CD4-positive, alpha-beta T cell treated with Interleukin-21 for 1 hour (primary cell): ENCODE data around the gene RBM8A.

Experiments used
- DNase-seq: peaks from one replicate; pipeline ENCODE4 v3.0.0-alpha.2; 2020

RBM8A gene

DNA sequence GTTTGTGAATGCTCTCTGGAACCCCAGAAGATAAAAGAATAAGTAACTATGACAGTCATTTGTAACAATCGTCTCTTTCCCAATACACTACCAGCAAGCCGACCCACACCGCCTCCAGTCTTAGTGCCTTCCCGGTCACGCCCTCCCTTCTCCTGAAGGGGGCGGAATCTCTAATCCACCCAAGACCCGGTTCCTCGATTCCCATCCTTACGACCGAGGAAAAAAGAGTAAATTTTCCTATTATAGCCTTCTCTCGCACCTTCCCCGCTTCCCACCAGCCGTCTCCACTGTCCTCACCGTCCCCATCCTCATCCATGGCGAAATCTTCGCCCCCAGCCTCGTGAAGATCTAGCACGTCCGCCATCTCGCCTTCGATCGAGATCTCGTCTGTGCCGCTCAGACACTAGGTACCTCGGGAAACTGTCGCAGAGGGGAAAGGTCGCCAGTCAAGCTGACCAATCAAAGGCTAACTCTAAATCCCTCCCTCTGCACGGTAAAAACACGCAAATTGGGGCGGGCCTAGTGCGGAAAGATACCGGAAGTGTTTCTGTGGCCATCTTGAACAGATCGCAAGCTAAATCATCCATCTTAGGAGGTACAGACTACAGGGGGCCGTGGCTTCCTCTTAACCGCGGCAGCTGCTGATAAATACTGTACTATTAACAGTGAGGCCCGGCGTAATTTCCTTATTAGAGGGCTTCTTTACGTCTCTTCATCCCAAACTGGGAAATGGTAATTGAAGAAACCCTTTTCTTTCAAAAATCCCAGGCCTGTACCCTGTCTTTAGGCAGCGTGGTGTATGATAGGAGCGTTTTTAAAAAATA is at the start of gene RBM8A:
Gene RBM8A (minus strand): TSS at position 422 of the 824 bp plus-strand sequence. CDS start 58 bp downstream, at position 364.
- DNase-seq = peak; percentile 98

DNA sequence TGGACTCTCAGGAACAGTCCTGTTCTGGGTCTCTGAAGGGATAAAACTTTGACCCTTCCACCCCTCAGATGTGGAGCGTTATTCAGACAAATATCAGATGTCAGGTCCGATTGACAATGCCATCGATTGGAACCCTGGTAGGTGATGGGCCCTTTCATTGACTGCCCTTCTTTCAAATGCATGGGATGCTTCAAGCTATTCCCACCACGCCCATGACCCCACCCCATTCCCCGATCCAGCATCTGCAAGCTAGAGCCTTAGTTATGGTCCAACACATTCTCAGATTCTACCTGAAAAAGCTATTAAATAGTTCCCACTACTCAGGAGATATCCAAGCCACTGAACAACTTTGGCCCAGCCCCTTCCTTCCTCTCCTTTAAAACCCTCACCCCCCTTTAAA is 49.7 kb upstream of the RBM8A start:
- no peak for DNase-seq

DNA sequence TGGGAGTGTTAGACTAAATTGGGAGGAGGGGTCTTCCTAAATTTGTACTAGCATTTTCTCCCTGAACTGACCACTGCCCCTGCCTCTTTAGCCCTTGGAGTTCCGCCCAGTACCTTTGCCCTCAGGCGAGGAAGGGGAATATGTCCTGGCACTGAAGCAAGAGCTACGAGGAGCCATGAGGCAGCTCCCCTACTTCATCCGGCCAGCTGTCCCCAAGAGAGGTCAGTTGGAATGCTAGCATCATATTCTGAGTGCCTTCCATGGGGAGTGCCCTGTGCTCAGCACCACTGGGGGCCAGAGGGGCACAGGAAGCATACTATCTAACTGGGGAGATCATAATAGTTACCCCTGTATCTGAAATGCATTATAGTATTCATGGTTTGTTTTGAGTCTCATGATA is 47.9 kb upstream of the RBM8A start:
- no peak for DNase-seq

DNA sequence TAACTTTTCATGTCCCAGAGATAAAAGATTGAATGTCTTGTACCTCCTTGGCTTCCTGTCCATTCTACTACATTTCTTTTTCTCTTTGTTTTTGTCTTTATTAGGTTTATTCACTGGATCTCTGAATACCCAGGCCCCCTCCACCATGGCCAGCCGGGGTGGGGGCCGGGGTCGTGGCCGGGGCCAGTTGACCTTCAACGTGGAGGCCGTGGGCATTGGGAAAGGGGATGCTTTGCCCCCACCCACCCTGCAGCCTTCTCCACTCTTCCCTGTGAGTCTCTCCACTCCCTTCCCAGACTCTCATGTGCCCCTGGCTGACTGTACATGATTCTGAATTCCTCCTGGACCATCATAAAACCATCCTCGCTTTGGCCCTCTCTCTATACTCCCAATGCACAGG is 47.4 kb upstream of the RBM8A start:
- DNase-seq = no peak

GRCh38 chr1:145972580-145972979 is 45.3 kb upstream of the RBM8A start:
- no peak for DNase-seq

- no peak for DNase-seq
These were observed 40.0 kb upstream of the RBM8A start for GRCh38 chr1:145967288-145967687.

GRCh38 chr1:145965119-145965744 is 37.9 kb upstream of the RBM8A start:
- DNase-seq = no peak

DNA sequence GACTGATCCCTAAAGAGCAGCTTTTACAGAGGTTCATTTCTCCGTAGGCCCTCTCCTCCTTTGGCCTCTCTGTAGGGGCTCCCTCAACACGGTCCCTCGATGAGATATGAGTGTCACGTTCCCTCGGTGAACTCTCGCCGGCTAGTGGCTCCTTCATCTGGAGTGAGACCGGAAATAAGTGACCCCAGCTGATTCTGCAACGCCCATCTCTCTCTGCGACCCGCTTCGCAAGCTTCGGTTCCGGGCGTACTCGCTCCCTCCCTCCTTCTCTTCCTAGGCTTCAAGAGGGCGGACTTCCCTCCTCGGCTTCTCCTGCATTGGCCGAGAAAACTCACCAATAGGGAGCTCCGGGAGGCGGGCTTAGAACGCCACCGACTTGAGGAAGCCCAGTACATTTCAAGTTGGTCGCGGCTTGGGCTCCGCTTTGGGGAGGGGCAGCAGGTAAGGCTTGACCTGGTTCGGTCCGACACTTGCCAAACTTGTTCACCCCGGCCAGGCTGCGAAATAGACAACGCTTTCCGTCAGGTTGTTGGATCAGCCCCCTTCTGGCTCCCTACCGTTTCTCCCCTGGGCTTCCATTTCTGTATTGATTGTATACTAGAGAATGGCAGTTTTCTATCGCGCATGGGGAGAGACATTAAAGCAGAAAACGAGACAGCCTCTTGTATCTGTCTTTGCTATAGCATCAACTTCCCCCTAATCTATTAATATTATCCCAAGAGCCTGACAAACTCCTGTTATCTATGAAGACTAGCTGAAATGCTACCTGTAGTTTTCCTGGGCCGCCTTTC is 37.2 kb upstream of the RBM8A start, which contains the start of the genes ANKRD34A and POLR3GL:
Gene ANKRD34A (minus strand): TSS at position 248 of the 791 bp plus-strand sequence. CDS start 2,816 bp downstream, outside the sequence.
Gene POLR3GL (plus strand): TSS at position 363 of the 791 bp plus-strand sequence. CDS start 10,176 bp downstream, outside the sequence.
- DNase-seq = peak; percentile 94

DNA sequence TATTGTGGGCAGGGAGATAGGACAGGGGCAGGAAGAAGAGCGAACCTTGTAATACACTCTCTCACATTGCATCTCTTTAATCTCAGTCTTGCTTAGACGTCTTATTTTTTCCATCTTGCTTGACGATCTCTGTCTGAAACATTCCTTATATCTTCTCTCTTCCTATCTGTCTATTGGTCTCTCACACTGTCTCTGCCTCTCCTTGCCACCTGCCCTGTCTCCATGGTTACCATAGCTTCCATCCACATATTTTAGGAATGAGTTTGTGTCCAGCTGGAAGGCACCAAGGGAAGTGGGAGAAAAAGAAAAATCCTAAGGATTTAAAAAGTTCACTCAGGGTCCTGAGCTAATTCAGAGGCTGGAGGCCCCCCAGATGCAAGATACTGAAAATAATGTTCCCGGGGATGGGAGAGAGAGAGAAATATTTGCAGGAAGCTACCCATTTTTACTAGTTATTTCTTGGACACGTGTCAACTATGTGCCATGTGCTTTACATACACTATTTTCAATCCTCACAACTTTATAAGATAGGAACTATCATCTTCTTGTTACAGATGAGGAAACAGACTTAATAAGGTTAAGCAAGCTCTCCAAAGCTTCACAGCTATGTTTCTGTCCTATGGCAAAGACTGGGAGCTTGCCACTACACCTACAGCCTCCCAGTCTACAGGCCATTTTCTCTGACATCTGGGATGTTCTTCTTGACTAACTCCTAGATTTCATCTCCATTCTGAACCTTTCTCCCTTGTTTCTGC is 36.2 kb upstream of the RBM8A start:
- DNase-seq = no peak

DNA sequence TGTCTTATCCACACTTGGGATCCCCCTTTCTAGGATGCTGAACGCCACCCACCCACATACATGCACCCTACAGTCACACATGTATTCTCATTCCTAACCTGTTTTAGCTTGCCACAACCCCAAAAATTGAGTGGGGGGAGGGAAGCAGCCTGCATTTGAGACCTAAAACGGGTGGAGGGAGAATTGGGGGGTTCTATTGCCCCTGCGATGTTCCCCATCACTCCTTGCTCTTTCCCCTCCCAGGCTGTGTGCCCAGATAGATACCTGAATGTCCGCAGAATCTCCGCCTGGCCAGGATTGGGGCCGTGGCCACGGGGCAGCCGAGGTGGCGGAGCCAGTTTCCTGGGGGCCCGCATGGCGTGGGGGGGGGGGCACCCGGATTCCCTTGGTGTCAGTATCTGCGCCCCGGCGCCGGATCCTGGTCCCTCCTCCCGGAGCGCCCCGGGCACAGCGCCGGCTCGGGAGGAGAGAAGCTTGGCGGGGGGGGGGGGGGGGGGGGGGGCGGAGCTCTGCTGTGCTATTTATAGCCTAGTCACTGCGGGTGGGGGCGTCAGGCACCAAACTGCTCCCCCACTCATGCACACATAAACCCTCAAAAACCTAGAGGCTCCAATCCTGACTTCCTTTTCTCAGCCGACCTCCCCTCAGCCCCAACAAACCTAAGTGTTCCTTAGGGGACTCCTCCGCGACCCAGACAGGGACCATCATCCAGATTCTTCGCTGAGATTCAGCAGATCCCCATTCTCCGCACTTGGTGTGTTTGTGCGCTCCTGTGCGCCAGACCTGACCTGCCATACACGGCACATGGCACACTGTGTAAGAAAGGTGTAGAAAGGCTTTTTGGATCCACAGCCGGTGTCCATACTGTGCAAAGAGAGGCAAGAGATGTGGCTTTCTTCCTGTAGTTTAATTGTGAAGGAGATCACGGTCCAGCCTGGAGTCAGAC is 35.1 kb upstream of the RBM8A start:
- DNase-seq = peak; percentile 57

- peak; percentile 46 for DNase-seq
These were observed 34.3 kb upstream of the RBM8A start for GRCh38 chr1:145961425-145962156.

DNA sequence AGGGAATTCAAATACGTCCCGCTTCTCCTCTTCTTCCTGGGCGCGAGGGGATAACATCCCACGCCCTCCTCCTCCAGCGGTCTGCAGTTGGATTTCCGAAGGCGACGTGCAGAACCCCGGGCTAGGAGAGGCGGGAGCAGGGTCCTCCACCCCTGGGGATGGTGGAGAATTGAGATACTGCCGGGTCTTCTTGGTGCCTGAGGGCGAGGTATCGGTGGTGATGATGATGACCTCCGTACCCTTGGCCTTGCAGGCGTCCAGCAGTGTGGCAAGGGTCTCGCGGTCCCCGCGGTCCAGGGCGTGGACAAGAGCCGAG is 33.8 kb upstream of the RBM8A start:
- DNase-seq = no peak

GRCh38 chr1:145960468-145961108 is 33.3 kb upstream of the RBM8A start:
- DNase-seq = peak; percentile 57

DNA sequence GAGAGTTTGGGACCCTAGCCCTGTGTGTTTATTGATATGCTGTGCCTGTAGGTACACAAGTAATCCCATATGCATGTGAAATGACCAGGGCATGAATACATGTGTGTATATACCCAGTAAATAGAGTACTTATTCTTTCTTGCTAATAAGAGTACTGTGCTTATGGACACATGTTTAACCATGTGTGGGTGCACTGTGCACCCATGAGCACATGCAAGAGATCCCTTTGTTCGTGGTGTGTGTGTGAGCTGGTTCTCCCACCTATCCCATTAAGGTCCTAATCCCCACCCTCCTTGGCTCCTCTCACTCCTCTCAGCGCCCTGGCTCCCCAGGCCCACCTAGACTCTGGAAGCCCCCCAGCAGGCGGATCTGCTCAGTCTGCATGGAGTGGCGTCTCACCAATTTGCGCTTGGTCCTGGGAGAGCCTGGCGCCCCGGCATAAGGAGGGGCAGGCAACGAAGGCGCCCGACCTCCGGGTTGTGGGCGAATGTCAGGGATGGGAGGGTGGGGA is 32.7 kb upstream of the RBM8A start:
- no peak for DNase-seq

- no peak for DNase-seq
These were observed 32.0 kb upstream of the RBM8A start for GRCh38 chr1:145959333-145959732.

DNA sequence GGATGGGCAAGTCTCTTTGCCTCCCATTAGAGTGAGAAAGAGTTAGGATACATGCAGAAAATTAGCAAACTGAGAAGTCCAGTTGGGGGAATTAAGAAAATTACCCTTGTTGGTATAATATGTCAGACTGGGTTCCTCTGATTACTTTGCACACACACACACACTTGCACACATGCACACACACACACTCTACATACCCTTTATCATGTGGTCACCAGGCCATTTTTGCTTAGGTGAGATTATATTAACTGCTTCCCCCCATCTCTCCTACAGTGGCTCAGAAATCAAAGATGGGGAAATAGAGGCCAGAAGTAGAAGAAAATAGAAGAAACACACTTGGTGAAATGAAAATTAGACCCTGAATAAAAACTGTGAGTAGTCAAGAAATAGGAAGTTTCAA is 31.4 kb upstream of the RBM8A start:
- no peak for DNase-seq

- peak; percentile 95 for DNase-seq
These were observed 30.4 kb upstream of the RBM8A start, which contains the start of gene LIX1L for GRCh38 chr1:145957443-145958319. Gene LIX1L, minus strand, starts transcription at chr1:145958017. Its CDS starts 90 bp downstream, at chr1:145957927.

- peak; percentile 33 for DNase-seq
These were observed 29.6 kb upstream of the RBM8A start for GRCh38 chr1:145956781-145957442.
